Neutrophil (primary cell): ENCODE measurements around the gene THBS4.

Experiments
- H3K27ac ChIP-seq: fragments of 200-600 bp; sonication (generic); 2 replicates; pipeline ENCODE4 v1.5.1; 2016; ENCODE audit warnings: mild to moderate bottlenecking, moderate library complexity
- H3K27me3 ChIP-seq: fragments of 200-600 bp; sonication (generic); 2 replicates; pipeline ENCODE4 v1.6.0; 2016; ENCODE audit warnings: mild to moderate bottlenecking
- H3K36me3 ChIP-seq: fragments of 200-600 bp; sonication (generic); 2 replicates; pipeline ENCODE4 v1.5.1; 2017
- H3K4me1 ChIP-seq, 2 experiments: fragments of 200-600 bp in 1 of 2; sonication (generic) in 1 of 2; 1 replicate in 1 of 2; 2 replicates in 1 of 2; pipeline versions ENCODE4 v1.5.1 to v1.6.1; 2013 to 2016; ENCODE audit warnings: low read depth in 1 of 2, low read length in 1 of 2, mild to moderate bottlenecking in 1 of 2, moderate library complexity in 1 of 2; ENCODE audit not compliant: control insufficient read depth in 1 of 2, insufficient read depth in 1 of 2
- H3K4me3 ChIP-seq, 2 experiments: fragments of 200-600 bp in 1 of 2; sonication (generic) in 1 of 2; 1 replicate in 1 of 2; 2 replicates in 1 of 2; pipeline ENCODE4 v1.5.1; 2013 to 2016; ENCODE audit warnings: low read depth in 1 of 2, low read length in 1 of 2, mild to moderate bottlenecking in 1 of 2, moderate library complexity in 1 of 2
- H3K9me3 ChIP-seq: fragments of 200-600 bp; sonication (generic); 2 replicates; pipeline ENCODE4 v1.5.1; 2016
- CTCF ChIP-seq: fragments of 200-600 bp; sonication (generic); IDR thresholded peaks from 2 replicates; pipeline ENCODE4 v1.5.1; 2016; ENCODE audit warnings: antibody characterized with exemption

The THBS4 gene

GRCh38 chr5:80067016-80067415 is 31.9 kb downstream of the THBS4 start:
- no peaks in the 10 kb centered on the region for H3K9me3 ChIP-seq
- peak overlapping the region; percentile 73 for H3K27ac ChIP-seq
- no peaks in the 10 kb centered on the region for H3K36me3 ChIP-seq
- TF ChIP-seq CTCF = no peak
- H3K4me1 ChIP-seq = peaks cover 47 to 49% of the 10 kb centered on the region in 2 experiments
- H3K4me3 ChIP-seq = peak overlapping the region in 1 of 2 experiments; percentile 3
- no peaks in the 10 kb centered on the region for H3K27me3 ChIP-seq

GRCh38 chr5:80067531-80068245 is 32.5 kb downstream of the THBS4 start:
- Histone ChIP-seq H3K4me1 (peaks cover 47 to 49% of the 10 kb centered on the region in 2 experiments), H3K36me3 (no peaks in the 10 kb centered on the region)
- TF ChIP-seq CTCF = no peak

GRCh38 chr5:80068246-80068636 is 33.1 kb downstream of the THBS4 start:
- no peaks in the 10 kb centered on the region for H3K36me3 ChIP-seq
- H3K4me3 ChIP-seq = no peak overlapping the region
- H3K27ac ChIP-seq = peak overlapping the region; percentile 73
- TF ChIP-seq CTCF = no peak
- H3K27me3 ChIP-seq = no peaks in the 10 kb centered on the region
- H3K9me3 ChIP-seq = no peaks in the 10 kb centered on the region
- peaks cover 47 to 49% of the 10 kb centered on the region in 2 experiments for H3K4me1 ChIP-seq

More at GRCh38 chr5:80067531-80068245, 32.5 kb downstream of the THBS4 start:
- H3K27me3 ChIP-seq = no peaks in the 10 kb centered on the region
- H3K4me3 ChIP-seq = no peak overlapping the region
- no peaks in the 10 kb centered on the region for H3K9me3 ChIP-seq
- peak overlapping the region; percentile 73 for H3K27ac ChIP-seq

DNA sequence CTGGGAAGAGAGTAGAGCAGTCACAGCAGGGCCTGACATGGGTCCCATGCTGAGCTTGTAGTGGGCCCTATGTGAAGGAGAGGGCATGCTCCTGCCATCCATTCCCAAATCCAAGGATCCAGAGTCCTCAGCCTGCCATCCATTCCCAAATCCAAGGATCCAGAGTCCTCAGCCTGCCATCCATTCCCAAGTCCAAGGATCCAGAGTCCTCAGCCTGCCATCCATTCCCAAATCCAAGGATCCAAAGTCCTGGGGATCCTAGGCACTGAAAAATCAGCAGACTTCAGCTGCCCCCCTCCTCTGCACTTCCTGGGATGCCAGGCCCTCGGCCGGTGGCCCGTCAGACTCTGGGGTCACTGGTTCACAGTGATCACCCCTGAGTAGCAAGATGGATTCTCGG is 33.6 kb downstream of the THBS4 start:
- TF ChIP-seq CTCF = no peak
- Histone ChIP-seq H3K36me3 (no peaks in the 10 kb centered on the region), H3K4me1 (peaks cover 47 to 49% of the 10 kb centered on the region in 2 experiments), H3K27me3 (no peaks in the 10 kb centered on the region), H3K4me3 (no peak overlapping the region), H3K9me3 (no peaks in the 10 kb centered on the region), H3K27ac (peak overlapping the region; percentile 73)

DNA sequence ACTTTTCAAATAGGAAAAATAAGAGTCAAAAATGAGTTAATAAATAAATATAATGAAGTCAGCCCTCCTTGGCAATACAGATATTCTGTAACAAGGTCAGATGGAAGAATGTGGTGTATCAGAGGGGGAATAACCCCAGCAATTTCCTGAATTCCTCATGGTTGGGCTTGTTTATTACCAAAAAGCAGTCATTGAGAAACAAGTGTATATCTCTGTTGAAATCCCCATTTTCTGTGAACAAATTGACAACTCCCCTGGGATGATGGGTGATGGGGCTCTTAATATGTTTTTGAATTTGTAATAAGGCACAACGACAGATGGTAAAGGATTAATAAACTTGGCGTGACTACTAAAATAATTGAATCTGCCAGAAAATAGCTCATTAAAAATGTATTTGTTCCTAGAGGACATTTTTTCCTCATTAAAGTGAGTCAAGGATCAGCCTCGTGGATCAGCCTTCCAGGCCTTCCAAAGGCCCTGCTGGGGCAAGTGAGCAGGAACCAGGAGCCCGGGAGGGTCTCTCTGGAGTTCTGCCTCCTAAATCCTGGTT is 34.2 kb downstream of the THBS4 start:
- Histone ChIP-seq H3K4me3 (no peak overlapping the region), H3K27ac (peak overlapping the region; percentile 73), H3K36me3 (no peaks in the 10 kb centered on the region), H3K4me1 (peaks cover 47 to 49% of the 10 kb centered on the region in 2 experiments), H3K9me3 (no peaks in the 10 kb centered on the region), H3K27me3 (no peaks in the 10 kb centered on the region)
- no peak for TF ChIP-seq CTCF
